GM19328 (cell line): ENCODE results near the gene DNASE1.
"Not testable (repeated sequence)": the region's sequence is repeated elsewhere in the genome, so short reads cannot be mapped to it uniquely, and the experiment has no call there.

Source experiments
- ATAC-seq: cut with Tn5 transposase; IDR thresholded peaks from one replicate; pipeline ENCODE4 v1.9.1; 2021; ENCODE audit warnings: mild to moderate bottlenecking, moderate library complexity; ENCODE audit not compliant: unreplicated experiment

The DNASE1 gene

DNA sequence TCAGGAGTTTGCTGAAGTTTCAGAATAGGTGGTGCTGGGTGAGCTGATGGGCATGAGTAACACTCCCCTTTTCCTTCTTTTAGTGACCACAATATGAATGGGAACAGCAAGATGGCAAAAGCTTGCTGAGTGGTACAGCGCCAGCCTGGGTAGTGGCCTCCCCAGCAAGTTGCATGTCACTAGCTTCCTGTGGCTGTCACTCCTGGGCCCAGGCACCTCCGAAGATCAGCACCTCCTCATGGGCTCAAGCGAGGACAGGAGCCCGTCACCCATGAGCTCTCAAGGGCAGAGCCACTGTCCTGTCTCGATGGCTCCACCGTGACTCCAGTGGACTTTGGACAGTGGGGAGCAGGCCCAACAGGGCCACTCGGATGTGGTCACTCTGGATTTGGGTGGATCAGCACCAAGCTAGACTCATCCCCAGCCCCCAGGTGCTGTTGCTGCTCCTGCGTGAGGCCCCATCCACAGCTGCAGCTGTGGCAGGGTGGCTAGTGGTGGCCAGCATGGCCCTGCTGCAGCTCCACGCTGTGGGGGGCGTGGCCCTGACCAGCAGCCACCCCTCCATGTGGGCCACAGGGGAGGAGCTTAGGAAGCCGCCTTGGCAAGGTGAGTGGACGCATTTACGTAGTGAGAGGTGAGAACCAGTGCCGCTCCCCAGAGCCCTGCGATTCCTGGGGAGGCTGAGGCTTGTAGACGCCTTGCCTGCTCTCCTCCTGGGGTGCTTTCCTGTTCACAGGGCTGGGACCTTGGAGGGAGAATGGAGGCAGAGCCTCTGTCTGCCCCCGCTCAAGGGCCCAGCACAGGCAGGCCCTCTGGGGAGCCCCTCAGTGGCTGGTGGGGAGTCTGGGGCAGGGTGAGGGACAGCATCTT, 13.6 kb upstream of the DNASE1 start:
- ATAC-seq = no peak

DNA sequence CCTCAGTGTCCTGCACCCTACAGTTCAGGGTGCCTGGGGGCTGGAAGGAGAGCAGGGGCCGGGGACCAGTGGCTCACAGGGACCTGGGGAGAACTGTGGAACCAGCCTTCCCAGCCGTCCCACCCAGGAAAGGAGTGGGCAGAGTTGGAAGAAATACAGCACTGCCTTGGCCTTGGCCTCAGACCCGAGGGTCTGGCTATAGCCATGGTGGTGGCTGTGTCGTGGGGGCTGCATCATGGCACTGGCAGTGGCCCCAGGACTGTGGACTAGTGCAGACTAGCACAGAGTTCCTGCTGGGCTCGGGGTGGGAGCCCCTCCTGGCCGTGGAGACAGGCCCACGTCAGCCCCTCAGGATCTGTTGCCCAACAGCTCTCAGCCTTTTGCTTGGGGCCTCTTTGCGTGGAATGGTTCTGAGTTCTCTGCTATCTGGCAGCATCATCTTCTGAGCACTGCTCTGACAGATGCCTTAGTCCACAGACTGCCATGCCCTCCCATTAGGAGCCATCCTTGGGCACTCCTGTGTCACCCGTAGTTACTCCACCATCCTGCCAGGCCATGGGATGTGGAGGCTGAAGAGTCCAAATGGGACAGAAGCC, 12.6 kb upstream of the DNASE1 start:
- ATAC-seq = no peak

GRCh38 chr16:3642397-3643094, 11.9 kb upstream of the DNASE1 start:
- ATAC-seq = no peak

DNA sequence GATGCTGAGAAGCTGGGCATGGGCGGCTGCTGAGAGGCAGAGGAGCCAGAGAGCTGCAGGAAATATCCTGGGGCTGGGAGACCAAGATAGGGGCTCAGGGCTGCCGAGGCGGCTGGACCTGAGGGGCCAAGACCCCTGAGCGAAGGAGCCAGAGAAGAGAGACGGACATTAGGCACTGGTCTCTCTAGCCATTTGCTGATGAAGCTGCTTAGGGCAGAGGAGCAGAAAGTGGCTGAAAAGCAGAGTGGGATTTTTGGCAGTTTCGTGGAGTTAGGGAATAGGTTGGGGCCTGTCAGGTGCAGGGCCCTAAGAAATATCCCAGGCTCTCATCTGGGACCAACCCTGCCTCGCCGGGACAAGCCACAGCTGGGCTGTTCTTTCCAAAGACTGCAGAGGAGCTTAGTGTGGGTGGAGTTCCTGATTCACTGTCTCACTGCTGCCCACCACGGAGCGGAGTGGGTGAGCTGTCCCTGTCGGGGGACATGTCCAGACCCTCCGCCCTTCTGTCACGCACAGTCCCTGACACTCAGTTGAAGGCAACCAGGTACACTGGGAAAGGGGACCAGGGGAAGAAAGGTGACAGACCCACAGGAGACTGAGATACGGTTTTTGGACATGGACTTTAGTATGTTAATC, 11.3 kb upstream of the DNASE1 start:
- ATAC-seq = no peak

DNA sequence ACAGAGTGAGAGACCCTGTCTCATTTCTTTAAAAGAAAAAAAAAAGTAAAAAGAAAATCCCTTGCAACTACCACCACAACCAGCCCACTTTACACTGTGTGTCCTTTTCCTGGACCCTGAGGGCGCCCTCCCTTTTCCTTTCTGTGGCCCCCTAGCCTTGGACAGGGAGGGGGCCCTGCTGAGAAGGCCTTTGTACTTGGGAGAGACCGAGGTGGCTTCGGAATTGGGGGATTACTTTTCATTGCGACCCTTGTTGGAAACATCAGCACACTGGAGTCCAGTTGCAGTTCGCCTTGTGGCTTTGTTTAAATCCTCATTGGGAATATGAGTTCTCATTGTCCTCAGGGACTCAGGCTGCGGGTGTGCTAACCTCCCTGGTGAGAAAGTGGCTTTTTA, 9.4 kb upstream of the DNASE1 start:
- ATAC-seq = no peak

DNA sequence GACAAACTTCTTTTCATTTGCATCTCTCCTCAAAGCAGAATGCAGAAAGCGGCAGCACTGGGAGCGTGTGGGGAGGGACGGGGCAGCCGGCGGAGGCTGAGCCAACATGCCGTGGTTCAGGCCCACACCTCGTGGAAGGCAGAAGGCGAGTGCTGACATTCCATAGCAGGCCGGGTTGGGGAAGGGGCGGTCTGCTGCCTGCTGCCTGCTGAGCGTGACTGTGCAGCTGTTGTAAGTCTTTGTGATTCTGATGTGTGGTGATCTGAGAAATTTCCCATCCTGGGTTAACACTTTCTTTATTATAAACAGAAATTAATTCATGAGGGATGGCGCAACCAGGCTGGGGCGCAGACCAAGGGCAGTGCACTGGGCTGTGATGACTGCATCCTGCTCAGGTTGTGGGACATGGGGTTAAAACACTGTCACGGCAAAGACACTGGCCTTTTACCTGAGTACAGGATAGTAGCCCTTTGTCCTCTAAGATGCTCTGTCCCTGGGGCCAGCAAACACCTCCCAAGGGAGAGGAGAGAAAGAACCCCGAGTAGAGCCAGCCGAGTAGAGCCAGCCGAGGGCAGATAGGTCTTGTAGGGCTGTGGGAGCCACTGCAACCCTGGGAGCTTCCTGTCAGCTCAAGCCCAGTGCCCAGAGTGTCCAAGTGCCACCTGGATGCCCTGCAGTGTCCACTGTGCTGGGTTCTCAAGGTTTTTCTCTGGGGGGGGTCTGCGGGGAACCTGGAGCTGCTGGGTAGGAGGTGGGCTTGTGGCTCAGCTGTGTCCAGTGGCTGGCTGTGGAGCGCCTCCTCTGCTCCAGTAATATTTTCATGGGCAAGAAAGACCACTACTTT, 8.8 kb upstream of the DNASE1 start:
- ATAC-seq = no peak

DNA sequence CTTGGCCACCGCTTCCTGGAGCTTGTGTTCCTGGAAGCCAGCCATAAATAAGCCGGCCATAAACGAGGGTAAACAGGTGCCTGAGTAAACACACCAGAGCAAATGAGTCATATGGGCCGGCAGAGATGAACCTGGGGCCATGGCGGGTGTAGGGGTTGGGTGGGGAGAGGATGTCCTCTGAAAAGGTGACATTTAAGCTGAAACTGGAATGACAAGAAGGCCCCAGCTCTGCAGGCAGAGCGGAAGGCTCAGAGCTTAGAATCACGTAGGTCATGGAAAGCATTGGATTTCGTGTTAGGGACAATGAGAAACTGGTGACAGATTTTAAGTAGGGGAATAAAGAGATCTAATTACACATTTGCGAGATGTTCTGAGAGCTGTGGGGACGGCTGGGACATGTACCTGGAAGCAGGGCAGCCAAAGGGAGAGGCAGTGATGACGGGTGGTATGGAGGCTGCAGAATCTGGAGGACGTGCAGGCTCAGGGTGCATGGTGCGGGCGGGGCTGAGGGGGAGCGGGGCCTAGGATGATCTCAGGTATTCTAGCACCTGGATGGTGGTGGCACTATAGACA, 8.1 kb upstream of the DNASE1 start:
- ATAC-seq = no peak

DNA sequence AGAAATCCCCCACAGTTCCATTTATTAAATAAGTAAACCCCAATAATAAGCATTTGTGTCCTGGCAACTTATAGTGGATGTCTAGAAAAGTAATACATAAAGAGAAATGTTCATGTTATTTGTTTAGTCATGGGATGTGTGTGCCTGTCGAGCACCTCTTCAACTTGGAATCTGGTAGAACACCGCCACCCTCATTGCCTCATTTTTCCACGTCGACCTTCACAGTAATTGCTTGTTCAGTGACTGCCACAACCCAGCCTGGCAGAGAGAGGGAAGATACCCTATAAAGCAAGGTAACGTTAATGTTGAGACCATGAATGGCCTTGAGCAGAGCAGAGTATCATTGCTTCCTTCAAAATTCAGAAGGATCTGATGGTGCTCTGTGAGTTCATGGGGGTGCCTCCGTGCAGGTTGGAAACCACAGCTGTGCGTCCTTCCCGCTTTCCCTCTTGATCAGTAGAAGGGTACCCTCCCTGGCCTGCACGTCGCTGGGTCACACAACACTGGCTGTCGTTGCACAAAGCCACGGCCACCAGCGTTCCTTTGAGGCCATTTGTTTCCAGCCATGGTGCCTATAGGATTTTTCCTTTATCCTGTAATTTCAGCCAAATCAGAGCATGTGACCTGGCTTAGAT, 3.7 kb upstream of the DNASE1 start:
- no peak for ATAC-seq

- ATAC-seq = no peak
Measured at GRCh38 chr16:3651461-3652372, 2.8 kb upstream of the DNASE1 start.

- ATAC-seq = no peak
Measured at GRCh38 chr16:3652373-3653195, 1.9 kb upstream of the DNASE1 start.

GRCh38 chr16:3655030-3655395, 522 bp downstream of the DNASE1 start:
- no peak for ATAC-seq

DNA sequence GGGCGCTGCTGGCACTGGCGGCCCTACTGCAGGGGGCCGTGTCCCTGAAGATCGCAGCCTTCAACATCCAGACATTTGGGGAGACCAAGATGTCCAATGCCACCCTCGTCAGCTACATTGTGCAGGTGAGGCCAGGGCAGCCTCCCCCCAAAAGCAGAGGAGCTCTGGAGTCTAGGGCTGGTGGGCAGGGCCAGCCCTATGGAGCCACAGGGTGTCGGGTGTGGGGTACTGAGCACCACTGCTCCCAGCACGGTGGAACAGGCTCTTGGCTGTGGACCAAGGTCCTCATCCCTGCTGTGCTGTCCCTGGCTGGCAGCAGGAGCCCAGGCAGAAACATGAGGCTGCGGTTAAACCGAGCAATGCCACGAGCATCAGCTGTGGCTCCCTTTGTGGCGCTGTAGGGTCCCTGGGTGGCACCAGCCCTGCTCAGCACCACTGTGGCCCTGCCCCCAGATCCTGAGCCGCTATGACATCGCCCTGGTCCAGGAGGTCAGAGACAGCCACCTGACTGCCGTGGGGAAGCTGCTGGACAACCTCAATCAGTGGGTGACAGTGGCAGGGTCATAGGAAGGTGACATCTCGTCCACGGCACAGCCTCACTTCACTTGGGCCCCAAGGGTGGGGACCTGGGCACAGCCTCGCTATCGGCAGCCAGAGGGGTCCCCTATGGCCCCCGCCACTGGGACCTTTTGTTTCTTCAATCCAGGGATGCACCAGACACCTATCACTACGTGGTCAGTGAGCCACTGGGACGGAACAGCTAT, 1.1 kb downstream of the DNASE1 start:
- no peak for ATAC-seq

DNA sequence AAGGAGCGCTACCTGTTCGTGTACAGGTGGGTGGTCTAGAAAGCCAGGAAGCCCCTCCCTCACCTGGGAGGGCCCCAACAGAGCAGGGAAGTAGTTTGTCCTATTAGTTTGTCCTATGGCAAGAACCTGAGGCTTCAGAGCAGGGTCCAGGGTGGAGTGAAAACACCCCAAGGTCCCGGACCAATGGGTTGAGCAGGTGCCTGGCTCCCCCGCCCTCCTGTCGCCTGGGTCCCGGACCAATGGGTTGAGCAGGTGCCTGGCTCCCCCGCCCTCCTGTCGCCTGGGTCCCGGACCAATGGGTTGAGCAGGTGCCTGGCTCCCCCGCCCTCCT, 1.6 kb downstream of the DNASE1 start:
- not testable (repeated sequence) for ATAC-seq

DNA sequence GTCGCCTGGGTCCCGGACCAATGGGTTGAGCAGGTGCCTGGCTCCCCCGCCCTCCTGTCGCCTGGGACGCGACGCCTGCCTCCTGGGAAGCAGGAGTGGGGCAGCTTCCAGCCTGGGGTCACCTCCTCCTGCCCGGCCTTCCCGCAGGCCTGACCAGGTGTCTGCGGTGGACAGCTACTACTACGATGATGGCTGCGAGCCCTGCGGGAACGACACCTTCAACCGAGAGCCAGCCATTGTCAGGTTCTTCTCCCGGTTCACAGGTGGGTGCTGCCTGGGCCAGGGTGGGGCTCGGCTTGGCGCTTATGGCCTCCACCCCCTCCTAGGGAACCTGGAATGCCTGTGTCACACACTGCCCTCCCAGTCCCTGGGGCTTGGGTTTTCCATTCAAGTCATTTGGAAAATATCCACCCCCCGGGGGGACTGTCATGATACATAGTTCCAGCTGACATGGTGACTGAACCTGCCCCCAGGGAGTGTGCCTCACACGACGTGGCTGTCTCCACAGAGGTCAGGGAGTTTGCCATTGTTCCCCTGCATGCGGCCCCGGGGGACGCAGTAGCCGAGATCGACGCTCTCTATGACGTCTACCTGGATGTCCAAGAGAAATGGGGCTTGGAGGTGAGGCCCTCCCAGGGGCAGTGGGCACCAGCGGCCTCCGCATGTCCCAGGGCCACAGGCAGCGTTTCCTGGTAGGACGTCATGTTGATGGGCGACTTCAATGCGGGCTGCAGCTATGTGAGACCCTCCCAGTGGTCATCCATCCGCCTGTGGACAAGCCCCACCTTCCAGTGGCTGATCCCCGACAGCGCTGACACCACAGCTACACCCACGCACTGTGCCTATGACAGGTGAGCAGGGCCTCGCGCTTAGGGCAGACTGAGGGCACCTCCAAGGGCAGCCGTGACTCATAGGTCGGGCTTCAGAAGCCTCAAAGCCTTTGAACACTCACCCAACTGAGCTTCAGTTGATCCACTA, 2.3 kb downstream of the DNASE1 start:
- ATAC-seq = no peak

DNA sequence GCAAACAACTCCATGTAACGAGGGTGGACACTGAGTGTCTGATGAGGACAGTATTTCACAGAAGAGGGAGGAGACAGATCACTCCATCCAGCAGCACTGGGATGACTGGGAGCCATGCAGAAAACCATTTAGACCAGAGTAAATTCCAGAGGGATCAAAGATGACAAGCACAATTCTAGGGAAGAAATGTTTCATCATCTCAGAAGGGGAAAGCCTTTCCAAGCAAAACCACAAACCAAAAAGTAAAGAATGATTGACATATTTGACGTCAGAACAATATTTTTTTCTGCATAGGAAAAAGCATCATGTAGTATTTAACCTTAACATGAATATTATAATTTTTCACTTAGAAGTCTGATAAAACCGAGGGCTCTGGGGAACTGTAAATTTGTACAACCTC, 4.8 kb downstream of the DNASE1 start:
- ATAC-seq = no peak

DNA sequence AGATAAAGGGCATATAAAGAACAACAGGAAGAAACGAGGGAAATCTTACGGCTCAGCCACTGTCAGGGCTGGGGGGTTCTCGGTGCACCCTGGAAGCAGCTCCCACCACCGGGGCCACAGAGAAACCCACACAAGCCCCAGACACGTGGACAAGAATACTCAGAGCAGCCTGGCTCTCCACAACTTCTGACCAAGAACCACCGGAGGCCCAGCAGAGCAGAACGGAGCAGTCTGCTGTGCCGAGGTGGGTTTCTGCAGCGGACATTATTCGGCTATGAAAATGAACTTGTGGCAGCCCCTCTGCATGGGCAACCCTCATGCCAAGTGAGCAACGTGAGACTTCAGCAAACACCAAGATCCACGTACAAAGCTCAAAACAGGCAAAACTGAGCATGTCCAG, 6.8 kb downstream of the DNASE1 start:
- no peak for ATAC-seq
